Endothelial cell of umbilical vein (primary cell): ENCODE results near the gene ZMIZ1. TPM values are rescaled to one million over a fixed set of nuclear protein-coding genes. Genes with fewer than 3 reads are reported as not detected.

ENCODE experiments used
- BruUV-seq: library from RNA; stranded (reverse); fragments of 400-500 nt; replicated peaks from 2 replicates; lab custom pipeline; 2021; lab: Mats Ljungman, UMichigan
- CTCF ChIA-PET: fragments of 300-600, 350-600 bp; sonication (Branson Sonifier 250); formaldehyde crosslinking; loops from one replicate; lab custom pipeline; 2021; ENCODE audit warnings: antibody characterized with exemption, inconsistent platforms; lab: Charles Lee
- POLR2A ChIA-PET: fragments of 300-600, 350-600 bp; sonication (Branson Sonifier 250); formaldehyde crosslinking; loops from one replicate; lab custom pipeline; 2021; ENCODE audit warnings: antibody characterized with exemption, inconsistent platforms; lab: Charles Lee
- DNase-seq: peaks from one replicate; pipeline ENCODE4 v3.0.0-alpha.2; 2011; ENCODE audit warnings: low read depth, low spot score
- FAIRE-seq: peaks from 2 replicates; lab custom pipeline; 2011; peaks lifted over from hg19 to GRCh38; lab: Jason Lieb, UNC
- H2AFZ ChIP-seq: 2 replicates; pipeline ENCODE4 v1.6.0; 2012; ENCODE audit warnings: low read depth, low read length, control low read depth, inconsistent platforms
- H3K27ac ChIP-seq: 2 replicates; pipeline ENCODE4 v1.5.1; 2011; ENCODE audit warnings: low read depth, mild to moderate bottlenecking, control low read depth, low read length, moderate library complexity; ENCODE audit not compliant: insufficient read depth
- H3K27me3 ChIP-seq, 2 experiments: 2 replicates each; pipeline versions ENCODE4 v1.6.0 to v1.6.1; 2011; ENCODE audit warnings: low read length in 2 of 2, mixed read lengths in 1 of 2; ENCODE audit not compliant: control insufficient read depth in 2 of 2, insufficient read depth in 2 of 2
- H3K36me3 ChIP-seq, 2 experiments: 2 replicates in 1 of 2; 3 replicates in 1 of 2; pipeline ENCODE4 v1.5.1; 2011; ENCODE audit warnings: low read length in 2 of 2, mild to moderate bottlenecking in 1 of 2, moderate library complexity in 1 of 2; ENCODE audit not compliant: control insufficient read depth in 2 of 2, insufficient read depth in 2 of 2; ENCODE audit errors: extremely low read depth in 1 of 2
- H3K4me1 ChIP-seq: 3 replicates; pipeline ENCODE4 v1.5.1; 2011; ENCODE audit warnings: mild to moderate bottlenecking, low read length; ENCODE audit not compliant: control insufficient read depth, insufficient read depth; ENCODE audit errors: extremely low read depth
- H3K4me2 ChIP-seq: 2 replicates; pipeline ENCODE4 v1.6.1; 2011; ENCODE audit warnings: low read length, control low read depth, mixed read lengths; ENCODE audit not compliant: insufficient read depth
- H3K4me3 ChIP-seq, 3 experiments: fragments of 200-600 bp in 1 of 3; sonication (generic), shearing (Covaris generic) in 1 of 3; replicated peaks in 1 of 3; 2 replicates each; pipeline ENCODE4 v1.5.1; 2011 to 2016; ENCODE audit warnings: control low read depth in 3 of 3, low read length in 3 of 3, mild to moderate bottlenecking in 2 of 3, inconsistent platforms in 1 of 3, low read depth in 1 of 3, moderate library complexity in 1 of 3; ENCODE audit not compliant: insufficient read depth in 1 of 3
- H3K79me2 ChIP-seq: 2 replicates; pipeline ENCODE4 v1.6.0; 2012; ENCODE audit warnings: low read length, inconsistent platforms; ENCODE audit not compliant: control insufficient read depth, insufficient read depth
- H3K9ac ChIP-seq: replicated peaks from 2 replicates; pipeline ENCODE3; 2011; ENCODE audit warnings: low read length, control low read depth; ENCODE audit not compliant: insufficient read depth; ENCODE audit errors: extremely low read depth
- H3K9me1 ChIP-seq: replicated peaks from 3 replicates; pipeline ENCODE4 v1.6.0; 2011; ENCODE audit warnings: mild to moderate bottlenecking, low read length; ENCODE audit not compliant: control insufficient read depth, insufficient read depth; ENCODE audit errors: extremely low read depth
- H3K9me3 ChIP-seq: replicated peaks from 2 replicates; pipeline ENCODE4 v1.5.1; 2012; ENCODE audit warnings: low read length, inconsistent platforms; ENCODE audit not compliant: control insufficient read depth, insufficient read depth
- H4K20me1 ChIP-seq: replicated peaks from 2 replicates; pipeline ENCODE3; 2011; ENCODE audit warnings: mild to moderate bottlenecking, low read length; ENCODE audit not compliant: control insufficient read depth, insufficient read depth; ENCODE audit errors: extremely low read depth
- EZH2 ChIP-seq: IDR thresholded peaks from 2 replicates; pipeline ENCODE4 v1.6.1; 2012; ENCODE audit warnings: borderline replicate concordance, low read depth, mild to moderate bottlenecking, moderate library complexity, low read length, inconsistent platforms; ENCODE audit not compliant: severe bottlenecking
- FOS ChIP-seq: IDR thresholded peaks from 2 replicates; pipeline ENCODE4 v1.6.1; 2011; ENCODE audit warnings: mild to moderate bottlenecking, low read length, moderate library complexity, borderline replicate concordance; ENCODE audit not compliant: insufficient read depth
- GATA2 ChIP-seq: IDR thresholded peaks from 2 replicates; pipeline ENCODE4 v1.7.0; 2011; ENCODE audit warnings: low read depth, mild to moderate bottlenecking, moderate library complexity, mixed read lengths, low read length; ENCODE audit not compliant: insufficient read length, insufficient read depth
- JUN ChIP-seq: IDR thresholded peaks from 2 replicates; pipeline ENCODE4 v1.6.1; 2011; ENCODE audit warnings: borderline replicate concordance, low read depth; ENCODE audit not compliant: insufficient read length, insufficient read depth
- MYC ChIP-seq: IDR thresholded peaks from one replicate; pipeline ENCODE4 v1.6.1; 2011; ENCODE audit warnings: mild to moderate bottlenecking, low read depth, low read length
- POLR2A ChIP-seq: IDR thresholded peaks from 2 replicates; pipeline ENCODE4 v1.6.1; 2012; ENCODE audit warnings: low read depth, mild to moderate bottlenecking, control low read depth, low read length
- POLR2AphosphoS5 ChIP-seq: IDR thresholded peaks from 2 replicates; pipeline ENCODE4 v1.6.1; 2012; ENCODE audit warnings: low read depth, mild to moderate bottlenecking, control low read depth, low read length, moderate library complexity; ENCODE audit not compliant: insufficient read depth
- dilution Hi-C: fragments of 300-500 bp; cut with MboI; formaldehyde crosslinking; loops from one replicate; pipeline ENCODE4 v1.15.0; 2019; ENCODE audit warnings: low sequenced_read_pairs; ENCODE audit not compliant: extremely low pct_ligation_motif_present
- intact Hi-C: fragments of 100-400 bp; cut with micrococcal nuclease; formaldehyde crosslinking; loops from one replicate; pipeline ENCODE4 v1.10.0; 2022
- polyA plus RNA-seq, 4 experiments: library from polyadenylated mRNA; depleted of rRNA in 3 of 4; stranded (reverse) in 3 of 4; unstranded in 1 of 4; fragments of >200 nt; gene quantifications; 2 replicates each; pipeline versions ENCODE4 v1.2.1 to v1.2.3, GENCODE V29; 2011 to 2012; ENCODE audit warnings: missing spikeins in 1 of 4
- total RNA-seq: library from RNA; stranded (reverse); gene quantifications from 2 replicates; pipeline ENCODE4 v1.2.3, GENCODE V29; 2021
- TF ChIP-seq, protein P1 (sequence below), 2 donors: IDR thresholded peaks; 1 replicate in 1 of 2; 2 replicates in 1 of 2; pipeline ENCODE4 v1.5.1; 2011; ENCODE audit warnings: low read length in 2 of 2, mild to moderate bottlenecking in 2 of 2, moderate library complexity in 2 of 2, control low read depth in 1 of 2, inconsistent platforms in 1 of 2, low read depth in 1 of 2; ENCODE audit not compliant: insufficient read depth in 1 of 2; ENCODE audit errors: extremely low read depth in 1 of 2
- TF ChIP-seq, protein P2 (sequence below): IDR thresholded peaks from 2 replicates; pipeline ENCODE4 v1.6.1; 2011; ENCODE audit not compliant: insufficient read depth, insufficient read length

Gene ZMIZ1
- total and polyA plus RNA-seq, 2 donors (not counting 3 experiments of a cell fraction or from before 2014, with no cell fraction given): 12.5 to 46.7 TPM

DNA sequence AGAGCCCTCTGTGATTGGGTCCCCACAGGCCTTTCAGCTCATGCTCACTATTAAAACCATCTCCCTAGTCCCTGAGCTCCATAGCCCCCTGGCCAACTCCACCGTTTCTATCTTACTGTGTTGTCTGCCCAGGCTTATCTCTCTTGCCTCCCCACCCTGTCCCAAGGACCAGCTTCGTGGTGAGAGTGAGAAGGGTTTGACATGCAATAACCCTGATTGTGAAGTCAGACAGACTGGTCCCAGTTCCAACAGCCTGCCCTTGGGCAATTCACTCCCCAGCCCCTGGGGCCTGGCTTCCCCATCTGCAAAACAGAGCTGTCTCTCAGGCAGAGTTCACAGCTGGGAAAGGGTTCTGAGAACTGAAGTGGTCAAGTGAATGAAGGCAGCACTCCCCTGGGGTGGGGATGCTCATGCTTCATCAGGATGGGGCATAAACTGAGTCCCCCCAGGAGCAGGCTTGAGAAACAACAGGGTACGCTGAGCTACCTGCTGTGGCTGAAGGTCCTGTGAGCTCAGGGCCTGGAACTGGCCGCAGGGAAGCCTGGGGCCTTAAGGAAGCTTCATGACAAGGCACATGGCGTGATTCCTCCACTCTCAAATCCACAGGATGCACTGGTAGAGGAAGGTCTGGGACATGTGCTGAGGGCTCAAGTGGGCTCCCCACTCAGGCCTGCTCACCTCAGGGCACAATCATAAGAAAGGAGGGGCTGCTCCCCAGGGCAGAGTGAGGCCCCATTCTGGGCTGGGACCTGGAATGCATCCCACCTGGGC is 276.7 kb downstream of the ZMIZ1 start:
- dilution Hi-C loops: no loop called here
- POLR2A ChIA-PET: interaction anchor here (0.6 kb wide), 1 partner anchor 20 kb away, joined by 3 read pairs; no protein-coding TSS in a partner anchor
- H3K27me3 ChIP-seq: no peaks in the 10 kb centered on the region
- no peak overlapping the region for H2AFZ ChIP-seq
- H4K20me1 ChIP-seq: no peaks in the 10 kb centered on the region
- H3K9me3 ChIP-seq: no peaks in the 10 kb centered on the region
- H3K4me1 ChIP-seq: peaks cover 11% of the 10 kb centered on the region
- peaks cover 4 to 9% of the 10 kb centered on the region in 2 experiments for H3K36me3 ChIP-seq
- H3K9me1 ChIP-seq: no peaks in the 10 kb centered on the region
- CTCF ChIA-PET: interaction anchor here (0.9 to 2.4 kb wide), 12 partner anchors 11 to 192 kb away, joined by 3 to 10 read pairs (median 4); no protein-coding TSS in a partner anchor
- DNase-seq (no peak), FAIRE-seq (no peak)
- no peak overlapping the region for H3K4me3 ChIP-seq
- TF ChIP-seq, protein P1, sequence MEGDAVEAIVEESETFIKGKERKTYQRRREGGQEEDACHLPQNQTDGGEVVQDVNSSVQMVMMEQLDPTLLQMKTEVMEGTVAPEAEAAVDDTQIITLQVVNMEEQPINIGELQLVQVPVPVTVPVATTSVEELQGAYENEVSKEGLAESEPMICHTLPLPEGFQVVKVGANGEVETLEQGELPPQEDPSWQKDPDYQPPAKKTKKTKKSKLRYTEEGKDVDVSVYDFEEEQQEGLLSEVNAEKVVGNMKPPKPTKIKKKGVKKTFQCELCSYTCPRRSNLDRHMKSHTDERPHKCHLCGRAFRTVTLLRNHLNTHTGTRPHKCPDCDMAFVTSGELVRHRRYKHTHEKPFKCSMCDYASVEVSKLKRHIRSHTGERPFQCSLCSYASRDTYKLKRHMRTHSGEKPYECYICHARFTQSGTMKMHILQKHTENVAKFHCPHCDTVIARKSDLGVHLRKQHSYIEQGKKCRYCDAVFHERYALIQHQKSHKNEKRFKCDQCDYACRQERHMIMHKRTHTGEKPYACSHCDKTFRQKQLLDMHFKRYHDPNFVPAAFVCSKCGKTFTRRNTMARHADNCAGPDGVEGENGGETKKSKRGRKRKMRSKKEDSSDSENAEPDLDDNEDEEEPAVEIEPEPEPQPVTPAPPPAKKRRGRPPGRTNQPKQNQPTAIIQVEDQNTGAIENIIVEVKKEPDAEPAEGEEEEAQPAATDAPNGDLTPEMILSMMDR (IDR thresholded peaks at IDR 0.05; ENCODE audit: extremely low read depth in 1 of 2, insufficient read depth in 1 of 2, low read depth in 1 of 2, low read length in 2 of 2): no peak
- TF ChIP-seq, protein P2, sequence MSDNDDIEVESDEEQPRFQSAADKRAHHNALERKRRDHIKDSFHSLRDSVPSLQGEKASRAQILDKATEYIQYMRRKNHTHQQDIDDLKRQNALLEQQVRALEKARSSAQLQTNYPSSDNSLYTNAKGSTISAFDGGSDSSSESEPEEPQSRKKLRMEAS: no peak
- no peak for TF ChIP-seq JUN
- no peak for TF ChIP-seq FOS
- TF ChIP-seq GATA2: no peak
- TF ChIP-seq EZH2: no peak
- no peak for TF ChIP-seq POLR2AphosphoS5
- TF ChIP-seq POLR2A: no peak
- TF ChIP-seq MYC: no peak
- H3K9ac ChIP-seq: no peak overlapping the region
- H3K79me2 ChIP-seq: peaks cover 20% of the 10 kb centered on the region
- no TSS peak for BruUV-seq
- intact Hi-C loops: loop anchor here (5.0 to 10.0 kb wide), 4 partner anchors 53 to 591 kb away; no protein-coding TSS in a partner anchor
- no peak overlapping the region for H3K4me2 ChIP-seq
- H3K27ac ChIP-seq: no peak overlapping the region
